ENCODE data around the gene TDO2.

The TDO2 gene

DNA sequence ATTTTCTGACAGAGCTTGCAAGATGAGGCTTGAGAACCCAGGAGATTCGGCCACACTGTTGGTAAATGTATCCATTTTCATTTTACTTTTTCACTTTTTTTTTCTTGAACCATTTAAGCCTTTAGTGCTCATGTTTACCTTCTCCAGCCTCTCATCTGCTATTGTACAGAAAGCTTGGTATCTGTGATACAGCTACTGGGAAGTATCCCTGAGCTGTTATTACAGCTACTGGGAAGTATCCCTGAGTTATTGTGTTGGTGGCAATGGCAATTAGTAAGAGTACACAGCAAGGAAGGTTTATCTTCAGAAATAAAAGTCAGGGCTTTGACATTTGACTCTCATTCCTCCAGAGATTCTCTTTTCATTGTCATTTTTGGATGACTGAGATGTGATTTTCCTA, 38.3 kb downstream of the TDO2 start:
- no peaks in the 10 kb centered on the region for H3K4me1 ChIP-seq (ENCODE audit: control extremely low read depth in 1 of 4, control insufficient read depth in 4 of 4, insufficient read depth in 4 of 4, low read length in 3 of 4)
- no peak overlapping the region for H3K4me3 ChIP-seq (ENCODE audit: control insufficient read depth in 1 of 7, extremely low read depth in 1 of 7, insufficient read depth in 4 of 7, low read depth in 2 of 7, low read length in 6 of 7)
- peaks cover 0 to 14% (median 10%) of the 10 kb centered on the region in 4 experiments for H3K36me3 ChIP-seq (ENCODE audit: control insufficient read depth in 4 of 4, insufficient read depth in 4 of 4, low read length in 3 of 4)
- DNase-seq = no peak
- ChIA-PET CTCF (interaction anchor here (1.2 to 1.5 kb wide), 2 partner anchors 10 to 11 kb away, joined by 3 to 6 read pairs; partner anchors contain the start of gene CTSO), POLR2A (no interaction called here)
- WGBS (ENCODE audit: insufficient coverage) = no CpG with 5 or more reads among the region's 1 CpG
- no peak overlapping the region for H3K27ac ChIP-seq (ENCODE audit: insufficient read depth in 1 of 2, low read depth in 1 of 2, low read length in 2 of 2, poor library complexity in 1 of 2, severe bottlenecking in 2 of 2)
- H3K9me3 ChIP-seq (ENCODE audit: control extremely low read depth in 1 of 5, control insufficient read depth in 4 of 5, insufficient read depth in 2 of 5, low read depth in 1 of 5, low read length in 4 of 5) = no peaks in the 10 kb centered on the region
- H3K27me3 ChIP-seq (replicated peaks in 2 of 5; ENCODE audit: control insufficient read depth in 4 of 5, insufficient read depth in 5 of 5, low read length in 4 of 5) = no peaks in the 10 kb centered on the region

GRCh38 chr4:155943605-155944291, 40.3 kb downstream of the TDO2 start:
- POLR2A ChIA-PET = no interaction called here
- H3K27ac ChIP-seq (ENCODE audit: insufficient read depth in 1 of 2, low read depth in 1 of 2, low read length in 2 of 2, poor library complexity in 1 of 2, severe bottlenecking in 2 of 2) = no peak overlapping the region
- H3K4me1 ChIP-seq (ENCODE audit: control extremely low read depth in 1 of 4, control insufficient read depth in 4 of 4, insufficient read depth in 4 of 4, low read length in 3 of 4) = no peaks in the 10 kb centered on the region
- H3K27me3 ChIP-seq (replicated peaks in 2 of 5; ENCODE audit: control insufficient read depth in 4 of 5, insufficient read depth in 5 of 5, low read length in 4 of 5) = no peaks in the 10 kb centered on the region
- no CpG with 5 or more reads among the region's 3 CpGs for WGBS (ENCODE audit: insufficient coverage)
- no peaks in the 10 kb centered on the region for H3K9me3 ChIP-seq (ENCODE audit: control extremely low read depth in 1 of 5, control insufficient read depth in 4 of 5, insufficient read depth in 2 of 5, low read depth in 1 of 5, low read length in 4 of 5)
- CTCF ChIA-PET = interaction anchor here (2.0 kb wide), 1 partner anchor 9 kb away, joined by 8 read pairs; the partner anchor contains the start of gene CTSO
- no peak for DNase-seq
- peaks cover 0 to 7% (median 4%) of the 10 kb centered on the region in 4 experiments for H3K36me3 ChIP-seq (ENCODE audit: control insufficient read depth in 4 of 4, insufficient read depth in 4 of 4, low read length in 3 of 4)
- no peak overlapping the region for H3K4me3 ChIP-seq (ENCODE audit: control insufficient read depth in 1 of 7, extremely low read depth in 1 of 7, insufficient read depth in 4 of 7, low read depth in 2 of 7, low read length in 6 of 7)

GRCh38 chr4:155944516-155944915, 41.0 kb downstream of the TDO2 start:
- Histone ChIP-seq H3K9me3 (ENCODE audit: control extremely low read depth in 1 of 5, control insufficient read depth in 4 of 5, insufficient read depth in 2 of 5, low read depth in 1 of 5, low read length in 4 of 5) (no peaks in the 10 kb centered on the region), H3K36me3 (ENCODE audit: control insufficient read depth in 4 of 4, insufficient read depth in 4 of 4, low read length in 3 of 4) (peaks cover 0 to 6% (median 4%) of the 10 kb centered on the region in 4 experiments), H3K27ac (ENCODE audit: insufficient read depth in 1 of 2, low read depth in 1 of 2, low read length in 2 of 2, poor library complexity in 1 of 2, severe bottlenecking in 2 of 2) (no peak overlapping the region), H3K4me3 (ENCODE audit: control insufficient read depth in 1 of 7, extremely low read depth in 1 of 7, insufficient read depth in 4 of 7, low read depth in 2 of 7, low read length in 6 of 7) (no peak overlapping the region), H3K4me1 (ENCODE audit: control extremely low read depth in 1 of 4, control insufficient read depth in 4 of 4, insufficient read depth in 4 of 4, low read length in 3 of 4) (no peaks in the 10 kb centered on the region), H3K27me3 (replicated peaks in 2 of 5; ENCODE audit: control insufficient read depth in 4 of 5, insufficient read depth in 5 of 5, low read length in 4 of 5) (no peaks in the 10 kb centered on the region)
- no CpG with 5 or more reads among the region's 1 CpG for WGBS (ENCODE audit: insufficient coverage)
- CTCF ChIA-PET = interaction anchor here (2.0 kb wide), 1 partner anchor 9 kb away, joined by 8 read pairs; the partner anchor contains the start of gene CTSO
- POLR2A ChIA-PET = no interaction called here
- no peak for DNase-seq

- WGBS (ENCODE audit: insufficient coverage) = 70% methylated on average over 2 of the region's 4 CpGs
- no peaks in the 10 kb centered on the region for H3K4me1 ChIP-seq (ENCODE audit: control extremely low read depth in 1 of 4, control insufficient read depth in 4 of 4, insufficient read depth in 4 of 4, low read length in 3 of 4)
- ChIA-PET POLR2A (no interaction called here), CTCF (no interaction called here)
- H3K36me3 ChIP-seq (ENCODE audit: control insufficient read depth in 4 of 4, insufficient read depth in 4 of 4, low read length in 3 of 4) = peaks cover 0 to 4% (median 0%) of the 10 kb centered on the region in 4 experiments
- no peak overlapping the region for H3K27ac ChIP-seq (ENCODE audit: insufficient read depth in 1 of 2, low read depth in 1 of 2, low read length in 2 of 2, poor library complexity in 1 of 2, severe bottlenecking in 2 of 2)
- no peak for DNase-seq
- H3K9me3 ChIP-seq (ENCODE audit: control extremely low read depth in 1 of 5, control insufficient read depth in 4 of 5, insufficient read depth in 2 of 5, low read depth in 1 of 5, low read length in 4 of 5) = no peaks in the 10 kb centered on the region
- no peak overlapping the region for H3K4me3 ChIP-seq (ENCODE audit: control insufficient read depth in 1 of 7, extremely low read depth in 1 of 7, insufficient read depth in 4 of 7, low read depth in 2 of 7, low read length in 6 of 7)
- H3K27me3 ChIP-seq (replicated peaks in 2 of 5; ENCODE audit: control insufficient read depth in 4 of 5, insufficient read depth in 5 of 5, low read length in 4 of 5) = no peaks in the 10 kb centered on the region
These were observed 43.0 kb downstream of the TDO2 start for GRCh38 chr4:155946486-155946885.

DNA sequence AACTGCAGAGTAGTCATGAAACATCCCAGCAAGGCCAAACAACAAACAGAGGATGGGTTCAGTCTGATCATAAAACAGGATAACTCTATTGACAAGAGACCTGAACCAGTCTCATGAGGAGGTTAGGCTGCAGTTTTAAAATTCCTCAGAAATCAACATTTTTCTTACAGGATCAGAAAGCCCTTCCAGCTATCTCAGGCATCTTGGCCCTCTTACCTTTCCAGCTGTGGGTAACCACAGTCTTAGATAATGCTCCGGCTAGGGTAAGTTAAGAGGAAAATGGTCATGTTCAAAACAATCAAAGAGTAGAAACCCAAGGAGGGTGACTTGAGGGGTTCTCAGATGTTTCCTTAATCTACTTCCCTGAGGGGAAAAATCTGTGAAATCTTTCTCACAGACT, 45.0 kb downstream of the TDO2 start:
- H3K27ac ChIP-seq (ENCODE audit: insufficient read depth in 1 of 2, low read depth in 1 of 2, low read length in 2 of 2, poor library complexity in 1 of 2, severe bottlenecking in 2 of 2) = no peak overlapping the region
- peaks cover 0 to 4% (median 2%) of the 10 kb centered on the region in 4 experiments for H3K4me1 ChIP-seq (ENCODE audit: control extremely low read depth in 1 of 4, control insufficient read depth in 4 of 4, insufficient read depth in 4 of 4, low read length in 3 of 4)
- POLR2A ChIA-PET = no interaction called here
- CTCF ChIA-PET = no interaction called here
- WGBS (ENCODE audit: insufficient coverage) = 13% methylated on average over 1 of the region's 1 CpG
- H3K4me3 ChIP-seq (ENCODE audit: control insufficient read depth in 1 of 7, extremely low read depth in 1 of 7, insufficient read depth in 4 of 7, low read depth in 2 of 7, low read length in 6 of 7) = no peak overlapping the region
- no peaks in the 10 kb centered on the region for H3K9me3 ChIP-seq (ENCODE audit: control extremely low read depth in 1 of 5, control insufficient read depth in 4 of 5, insufficient read depth in 2 of 5, low read depth in 1 of 5, low read length in 4 of 5)
- no peak for DNase-seq
- H3K36me3 ChIP-seq (ENCODE audit: control insufficient read depth in 4 of 4, insufficient read depth in 4 of 4, low read length in 3 of 4) = no peaks in the 10 kb centered on the region
- no peaks in the 10 kb centered on the region for H3K27me3 ChIP-seq (replicated peaks in 2 of 5; ENCODE audit: control insufficient read depth in 4 of 5, insufficient read depth in 5 of 5, low read length in 4 of 5)

DNA sequence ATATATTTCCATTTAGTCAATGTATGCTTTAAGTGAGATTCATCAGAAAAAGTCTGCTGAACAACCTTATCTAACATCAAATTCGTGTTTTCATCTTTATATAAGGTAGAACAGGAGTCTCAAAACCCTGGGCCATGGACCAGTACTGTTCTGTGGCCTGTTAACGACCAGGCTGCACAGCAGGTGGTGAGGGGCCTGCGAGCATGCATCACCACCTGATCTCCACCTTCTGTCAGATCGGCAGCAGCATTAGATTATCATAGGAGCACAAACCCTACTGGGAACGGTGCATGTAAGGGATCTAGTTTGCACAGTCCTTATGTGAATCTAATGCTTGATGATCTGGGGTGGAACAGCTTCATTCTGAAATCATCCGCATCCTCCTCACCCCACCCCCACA, 47.0 kb downstream of the TDO2 start:
- Histone ChIP-seq H3K27ac (ENCODE audit: insufficient read depth in 1 of 2, low read depth in 1 of 2, low read length in 2 of 2, poor library complexity in 1 of 2, severe bottlenecking in 2 of 2) (no peak overlapping the region), H3K4me1 (ENCODE audit: control extremely low read depth in 1 of 4, control insufficient read depth in 4 of 4, insufficient read depth in 4 of 4, low read length in 3 of 4) (peaks cover 0 to 6% (median 4%) of the 10 kb centered on the region in 4 experiments), H3K36me3 (ENCODE audit: control insufficient read depth in 4 of 4, insufficient read depth in 4 of 4, low read length in 3 of 4) (no peaks in the 10 kb centered on the region), H3K9me3 (ENCODE audit: control extremely low read depth in 1 of 5, control insufficient read depth in 4 of 5, insufficient read depth in 2 of 5, low read depth in 1 of 5, low read length in 4 of 5) (no peaks in the 10 kb centered on the region), H3K4me3 (ENCODE audit: control insufficient read depth in 1 of 7, extremely low read depth in 1 of 7, insufficient read depth in 4 of 7, low read depth in 2 of 7, low read length in 6 of 7) (no peak overlapping the region), H3K27me3 (replicated peaks in 2 of 5; ENCODE audit: control insufficient read depth in 4 of 5, insufficient read depth in 5 of 5, low read length in 4 of 5) (no peaks in the 10 kb centered on the region)
- POLR2A ChIA-PET = no interaction called here
- CTCF ChIA-PET = interaction anchor here (1.1 kb wide), 1 partner anchor 145 kb away, joined by 3 read pairs; no protein-coding TSS in a partner anchor
- WGBS (ENCODE audit: insufficient coverage) = 91% methylated on average over 4 of the region's 6 CpGs
- no peak for DNase-seq

- 100% methylated on average over 3 of the region's 6 CpGs for WGBS (ENCODE audit: insufficient coverage)
- H3K27ac ChIP-seq (ENCODE audit: insufficient read depth in 1 of 2, low read depth in 1 of 2, low read length in 2 of 2, poor library complexity in 1 of 2, severe bottlenecking in 2 of 2) = no peak overlapping the region
- CTCF ChIA-PET = interaction anchor here (0.9 to 3.0 kb wide), 12 partner anchors 9 to 581 kb away, joined by 3 to 27 read pairs (median 4); no protein-coding TSS in a partner anchor
- no peaks in the 10 kb centered on the region for H3K9me3 ChIP-seq (ENCODE audit: control extremely low read depth in 1 of 5, control insufficient read depth in 4 of 5, insufficient read depth in 2 of 5, low read depth in 1 of 5, low read length in 4 of 5)
- POLR2A ChIA-PET = interaction anchor here (0.6 kb wide), 1 partner anchor 1008 kb away, joined by 3 read pairs; no protein-coding TSS in a partner anchor
- H3K4me1 ChIP-seq (ENCODE audit: control extremely low read depth in 1 of 4, control insufficient read depth in 4 of 4, insufficient read depth in 4 of 4, low read length in 3 of 4) = peaks cover 0 to 6% (median 4%) of the 10 kb centered on the region in 4 experiments
- DNase-seq = no peak
- no peaks in the 10 kb centered on the region for H3K36me3 ChIP-seq (ENCODE audit: control insufficient read depth in 4 of 4, insufficient read depth in 4 of 4, low read length in 3 of 4)
- no peaks in the 10 kb centered on the region for H3K27me3 ChIP-seq (replicated peaks in 2 of 5; ENCODE audit: control insufficient read depth in 4 of 5, insufficient read depth in 5 of 5, low read length in 4 of 5)
- peak overlapping the region in 2 of 7 experiments; percentile 96 to 98 for H3K4me3 ChIP-seq (ENCODE audit: control insufficient read depth in 1 of 7, extremely low read depth in 1 of 7, insufficient read depth in 4 of 7, low read depth in 2 of 7, low read length in 6 of 7)
These were observed 49.0 kb downstream of the TDO2 start for GRCh38 chr4:155952501-155952901.
